Smooth muscle cell (in vitro differentiated cells): ENCODE results near the gene PCBP2. TPM values are rescaled to one million over a fixed set of nuclear protein-coding genes. Genes with fewer than 3 reads are reported as not detected.

Experiments
- DNase-seq: peaks from one replicate; lab custom pipeline; 2025; ENCODE audit not compliant: unreplicated experiment; lab: John Stamatoyannopoulos, UW
- H2AFZ ChIP-seq: fragments of 200-600 bp; sonication (generic); 2 replicates; pipeline ENCODE4 v1.6.0; 2016; ENCODE audit warnings: antibody characterized with exemption, low read depth, mild to moderate bottlenecking
- H3F3A ChIP-seq: fragments of 200-600 bp; sonication (generic); 2 replicates; pipeline ENCODE4 v1.6.0; 2017; ENCODE audit warnings: antibody characterized with exemption, low read depth
- H3K27ac ChIP-seq: fragments of 200-600 bp; sonication (generic); 2 replicates; pipeline ENCODE4 v1.5.1; 2016; ENCODE audit warnings: low read depth, mild to moderate bottlenecking
- H3K27me3 ChIP-seq: fragments of 200-600 bp; sonication (generic); 2 replicates; pipeline ENCODE4 v1.6.1; 2016; ENCODE audit warnings: low read depth, mild to moderate bottlenecking
- H3K36me3 ChIP-seq: fragments of 200-600 bp; sonication (generic); 2 replicates; pipeline ENCODE4 v1.5.1; 2016; ENCODE audit warnings: low read depth
- H3K4me1 ChIP-seq: fragments of 200-600 bp; sonication (generic); 2 replicates; pipeline ENCODE4 v1.5.1; 2016; ENCODE audit warnings: low read depth
- H3K4me2 ChIP-seq: fragments of 200-600 bp; sonication (generic); 2 replicates; pipeline ENCODE4 v1.6.0; 2016; ENCODE audit warnings: mild to moderate bottlenecking
- H3K4me3 ChIP-seq: fragments of 200-600 bp; sonication (generic); 2 replicates; pipeline ENCODE4 v1.5.1; 2016; ENCODE audit warnings: mild to moderate bottlenecking
- H3K79me2 ChIP-seq: fragments of 200-600 bp; sonication (generic); 2 replicates; pipeline ENCODE4 v1.6.0; 2016; ENCODE audit warnings: low read depth, mild to moderate bottlenecking
- H3K9ac ChIP-seq: fragments of 200-600 bp; sonication (generic); 2 replicates; pipeline ENCODE4 v1.6.0; 2016; ENCODE audit warnings: low read depth
- H3K9me3 ChIP-seq: fragments of 200-600 bp; sonication (generic); replicated peaks from 2 replicates; pipeline ENCODE4 v1.5.1; 2016; ENCODE audit warnings: low read depth
- H4K20me1 ChIP-seq: fragments of 200-600 bp; sonication (generic); 2 replicates; pipeline ENCODE4 v1.6.0; 2016; ENCODE audit warnings: low read depth
- WGBS: methylation state at CpG from one replicate; pipeline ENCODE4 v1.1.7; 2016; ENCODE audit warnings: low lambda C conversion rate; 5-methylcytosine and 5-hydroxymethylcytosine counted together
- polyA plus RNA-seq: library from polyadenylated mRNA; unstranded; fragments of >200 nt; fragmentation: Nextera tagmentation; extraction: Ambion mirVana; gene quantifications from 2 replicates; pipeline ENCODE4 v1.2.1, GENCODE V29; 2016
- total RNA-seq: library from RNA; depleted of rRNA; stranded (reverse); fragments of >200 nt; gene quantifications from 2 replicates; pipeline ENCODE4 v1.2.3, GENCODE V29; 2014
- TF ChIP-seq, protein P1 (sequence below): fragments of 200-600 bp; sonication (generic); IDR thresholded peaks from 2 replicates; pipeline ENCODE4 v1.5.1; 2017; ENCODE audit warnings: borderline replicate concordance, mild to moderate bottlenecking, antibody characterized with exemption; ENCODE audit not compliant: insufficient read depth, poor library complexity, severe bottlenecking

The PCBP2 gene
- total and polyA plus RNA-seq, 2 experiments from 2014 or later: 90.8 to 306 TPM

- 91% methylated on average over 9 of the region's 9 CpGs for WGBS
- no peaks in the 10 kb centered on the region for H3K27me3 ChIP-seq
- no peaks in the 10 kb centered on the region for H3K9me3 ChIP-seq
- peaks cover 100% of the 10 kb centered on the region for H4K20me1 ChIP-seq
- no peak overlapping the region for H3K4me2 ChIP-seq
- DNase-seq: no peak
- no peak overlapping the region for H3K27ac ChIP-seq
- H2AFZ ChIP-seq: no peak overlapping the region
- peaks cover 48% of the 10 kb centered on the region for H3F3A ChIP-seq
- H3K79me2 ChIP-seq: peaks cover 6% of the 10 kb centered on the region
- H3K4me3 ChIP-seq: no peak overlapping the region
- TF ChIP-seq, protein P1, sequence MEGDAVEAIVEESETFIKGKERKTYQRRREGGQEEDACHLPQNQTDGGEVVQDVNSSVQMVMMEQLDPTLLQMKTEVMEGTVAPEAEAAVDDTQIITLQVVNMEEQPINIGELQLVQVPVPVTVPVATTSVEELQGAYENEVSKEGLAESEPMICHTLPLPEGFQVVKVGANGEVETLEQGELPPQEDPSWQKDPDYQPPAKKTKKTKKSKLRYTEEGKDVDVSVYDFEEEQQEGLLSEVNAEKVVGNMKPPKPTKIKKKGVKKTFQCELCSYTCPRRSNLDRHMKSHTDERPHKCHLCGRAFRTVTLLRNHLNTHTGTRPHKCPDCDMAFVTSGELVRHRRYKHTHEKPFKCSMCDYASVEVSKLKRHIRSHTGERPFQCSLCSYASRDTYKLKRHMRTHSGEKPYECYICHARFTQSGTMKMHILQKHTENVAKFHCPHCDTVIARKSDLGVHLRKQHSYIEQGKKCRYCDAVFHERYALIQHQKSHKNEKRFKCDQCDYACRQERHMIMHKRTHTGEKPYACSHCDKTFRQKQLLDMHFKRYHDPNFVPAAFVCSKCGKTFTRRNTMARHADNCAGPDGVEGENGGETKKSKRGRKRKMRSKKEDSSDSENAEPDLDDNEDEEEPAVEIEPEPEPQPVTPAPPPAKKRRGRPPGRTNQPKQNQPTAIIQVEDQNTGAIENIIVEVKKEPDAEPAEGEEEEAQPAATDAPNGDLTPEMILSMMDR: no peak
- H3K36me3 ChIP-seq: no peaks in the 10 kb centered on the region
- H3K4me1 ChIP-seq: no peaks in the 10 kb centered on the region
- H3K9ac ChIP-seq: no peak overlapping the region
Measured at GRCh38 chr12:53483225-53483978, 31.5 kb downstream of the PCBP2 start.

GRCh38 chr12:53483979-53484377, 32.1 kb downstream of the PCBP2 start:
- Histone ChIP-seq H3F3A (peaks cover 42% of the 10 kb centered on the region), H3K4me3 (no peak overlapping the region), H3K79me2 (peaks cover 4% of the 10 kb centered on the region), H4K20me1 (peaks cover 97% of the 10 kb centered on the region), H3K9ac (no peak overlapping the region), H3K4me1 (no peaks in the 10 kb centered on the region), H3K27me3 (no peaks in the 10 kb centered on the region), H3K9me3 (no peaks in the 10 kb centered on the region), H3K4me2 (no peak overlapping the region), H3K36me3 (no peaks in the 10 kb centered on the region), H3K27ac (no peak overlapping the region), H2AFZ (no peak overlapping the region)
- 94% methylated on average over 4 of the region's 4 CpGs for WGBS
- DNase-seq: no peak
- TF ChIP-seq, protein P1: no peak

GRCh38 chr12:53484686-53485575, 33.0 kb downstream of the PCBP2 start:
- Histone ChIP-seq H3K9me3 (no peaks in the 10 kb centered on the region), H3K9ac (no peak overlapping the region), H3K27ac (no peak overlapping the region), H3K4me2 (no peak overlapping the region), H4K20me1 (peaks cover 96% of the 10 kb centered on the region), H3K4me3 (no peak overlapping the region), H3F3A (peaks cover 36% of the 10 kb centered on the region), H3K4me1 (no peaks in the 10 kb centered on the region), H2AFZ (no peak overlapping the region), H3K27me3 (no peaks in the 10 kb centered on the region), H3K79me2 (no peaks in the 10 kb centered on the region), H3K36me3 (no peaks in the 10 kb centered on the region)
- DNase-seq: no peak
- TF ChIP-seq, protein P1: no peak
- WGBS: 92% methylated on average over 10 of the region's 10 CpGs
